Endothelial cell of hepatic sinusoid (primary cell): ENCODE data around the gene RAX.

Source experiments
- in situ Hi-C: cut with HindIII; loops from 2 replicates; pipeline ENCODE4 v1.10.0; 2017; ENCODE audit warnings: low sequenced_read_pairs

The RAX gene

GRCh38 chr18:59272891-59273758 lies at the start of gene RAX:
RAX (minus strand) TSS chr18:59273454; CDS start chr18:59273206, 248 bp downstream.
- in situ Hi-C loops = loop anchor here (5.0 kb wide), 1 partner anchor 99 kb away; no protein-coding TSS in a partner anchor

DNA sequence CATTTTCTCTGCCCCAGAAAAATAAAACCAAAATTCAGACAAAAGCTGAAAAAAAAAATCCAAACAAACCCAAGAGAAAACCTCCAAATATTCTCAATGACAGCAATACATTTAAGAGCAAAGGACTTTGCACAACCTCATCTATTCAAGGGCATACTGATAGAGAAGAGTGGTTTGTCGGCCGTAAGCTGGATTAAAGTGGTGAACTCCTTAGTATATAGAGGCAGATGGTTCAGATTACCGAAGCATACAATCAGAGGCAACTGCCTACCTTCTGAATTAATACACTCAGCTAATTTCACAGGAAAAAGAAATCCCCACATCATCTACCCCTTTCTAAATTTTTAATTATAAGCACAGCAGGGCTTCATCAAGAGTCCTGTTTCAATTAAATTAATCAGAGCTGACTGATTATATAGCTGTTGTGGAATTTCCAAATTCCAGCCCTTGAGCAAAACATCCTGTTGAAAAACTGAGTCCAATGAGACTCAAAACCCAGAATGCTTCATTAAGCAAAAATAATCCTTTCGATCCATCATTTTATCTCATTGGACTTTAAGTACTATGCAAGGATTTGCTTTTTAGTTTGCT lies 45.3 kb upstream of the RAX start, which contains the start of gene CPLX4:
Gene CPLX4 (minus strand): TSS at position 190 of the 591 bp plus-strand sequence. CDS start 187 bp downstream, at position 3.
- in situ Hi-C loops = no loop called here

- in situ Hi-C loops = no loop called here
Measured at GRCh38 chr18:59311631-59312030, 38.4 kb upstream of the RAX start.

- in situ Hi-C loops = no loop called here
Measured at GRCh38 chr18:59308938-59309260, 35.6 kb upstream of the RAX start.

DNA sequence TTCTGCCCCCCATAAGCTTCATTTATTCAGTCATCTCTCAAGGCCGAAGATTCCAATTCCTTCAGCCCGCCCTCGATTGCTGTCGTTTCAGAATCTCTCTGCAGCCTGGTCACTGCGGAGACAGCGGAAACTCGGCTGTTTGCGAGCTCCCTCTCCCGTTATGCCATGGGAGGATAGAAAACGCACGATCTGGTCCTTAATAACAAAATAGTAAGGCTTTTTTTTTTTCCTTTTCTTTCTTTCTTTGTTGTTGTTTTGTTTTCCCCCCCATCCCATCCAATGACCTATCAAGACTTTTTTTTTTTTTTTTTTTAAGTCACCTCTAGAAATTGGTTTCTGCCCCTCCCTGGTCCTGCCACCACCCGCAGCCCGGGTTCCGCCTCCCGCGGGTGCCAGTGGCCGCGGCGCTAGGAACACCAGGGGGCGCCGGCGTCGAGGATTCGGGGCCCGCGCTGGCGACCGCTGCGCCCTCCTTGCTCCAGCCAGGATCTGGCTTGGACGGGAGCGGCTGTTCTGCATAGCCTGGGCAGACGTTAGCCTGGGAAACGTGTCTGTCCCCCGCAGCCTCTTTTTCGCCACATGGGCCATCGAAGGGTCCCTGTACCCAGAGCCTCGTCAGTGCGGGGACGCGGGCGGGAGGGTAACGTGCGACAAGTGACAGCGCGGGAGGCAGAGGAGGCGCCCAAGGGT lies 35.1 kb upstream of the RAX start:
- in situ Hi-C loops = no loop called here

- in situ Hi-C loops = no loop called here
Measured at GRCh38 chr18:59306640-59307039, 33.4 kb upstream of the RAX start.

DNA sequence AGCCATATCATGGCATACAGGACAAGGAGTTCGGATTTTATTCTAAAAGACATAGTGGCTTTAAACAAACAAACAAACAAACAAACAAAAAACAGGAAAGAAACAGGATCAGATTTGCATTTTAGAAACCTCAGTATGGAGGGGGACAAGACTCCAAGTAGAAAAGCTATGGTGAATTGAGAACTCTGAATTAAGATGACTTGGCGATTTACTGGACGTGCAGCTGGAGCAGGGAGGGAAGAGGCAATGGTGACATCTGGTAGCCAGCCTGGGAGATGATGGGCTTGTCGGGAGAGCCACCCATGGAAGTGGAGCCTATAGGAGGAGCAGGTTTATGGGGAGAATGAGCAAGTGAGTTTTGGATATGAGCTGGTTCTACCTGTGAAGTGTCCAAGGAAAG lies 32.0 kb upstream of the RAX start:
- in situ Hi-C loops = no loop called here

GRCh38 chr18:59303656-59304195 lies 30.5 kb upstream of the RAX start:
- in situ Hi-C loops = no loop called here

DNA sequence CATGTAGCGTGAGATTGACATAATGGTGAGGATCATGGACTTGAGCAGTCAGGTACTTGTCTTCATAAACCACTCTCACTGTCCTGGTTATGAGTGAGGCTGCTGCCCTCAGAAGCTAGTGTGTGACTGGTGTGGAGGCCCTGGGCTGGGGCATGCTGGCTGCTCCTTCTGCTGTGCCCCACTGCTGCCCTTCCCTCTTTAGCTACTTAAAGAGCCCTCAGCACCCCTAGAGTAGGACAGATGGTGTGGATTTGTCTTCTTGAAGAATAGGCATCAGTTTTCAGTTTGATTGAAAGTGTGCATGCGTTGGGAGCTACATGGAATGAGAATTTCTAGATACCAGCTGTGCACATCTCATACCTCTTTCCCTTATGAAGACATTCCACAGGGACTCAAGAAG lies 29.8 kb upstream of the RAX start:
- in situ Hi-C loops = no loop called here

DNA sequence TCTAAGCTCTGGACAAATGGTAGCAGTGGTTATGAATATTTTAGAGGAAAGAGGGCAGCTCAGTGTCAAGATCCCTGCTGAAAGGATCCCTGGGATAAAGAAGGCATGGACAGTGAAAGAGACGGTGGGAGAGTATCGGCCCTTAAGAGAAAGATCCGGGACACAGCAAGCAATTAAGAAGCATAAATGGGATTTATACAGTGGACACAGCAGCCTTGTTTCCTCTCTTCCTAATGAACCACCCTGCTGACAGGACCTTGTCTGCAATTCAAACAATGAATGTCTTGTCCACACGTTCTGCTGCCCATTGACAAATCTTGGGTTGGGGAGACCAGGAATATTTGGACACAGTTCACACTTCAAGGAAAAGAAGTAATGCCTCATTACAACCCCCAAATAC lies 28.7 kb upstream of the RAX start:
- in situ Hi-C loops = no loop called here

DNA sequence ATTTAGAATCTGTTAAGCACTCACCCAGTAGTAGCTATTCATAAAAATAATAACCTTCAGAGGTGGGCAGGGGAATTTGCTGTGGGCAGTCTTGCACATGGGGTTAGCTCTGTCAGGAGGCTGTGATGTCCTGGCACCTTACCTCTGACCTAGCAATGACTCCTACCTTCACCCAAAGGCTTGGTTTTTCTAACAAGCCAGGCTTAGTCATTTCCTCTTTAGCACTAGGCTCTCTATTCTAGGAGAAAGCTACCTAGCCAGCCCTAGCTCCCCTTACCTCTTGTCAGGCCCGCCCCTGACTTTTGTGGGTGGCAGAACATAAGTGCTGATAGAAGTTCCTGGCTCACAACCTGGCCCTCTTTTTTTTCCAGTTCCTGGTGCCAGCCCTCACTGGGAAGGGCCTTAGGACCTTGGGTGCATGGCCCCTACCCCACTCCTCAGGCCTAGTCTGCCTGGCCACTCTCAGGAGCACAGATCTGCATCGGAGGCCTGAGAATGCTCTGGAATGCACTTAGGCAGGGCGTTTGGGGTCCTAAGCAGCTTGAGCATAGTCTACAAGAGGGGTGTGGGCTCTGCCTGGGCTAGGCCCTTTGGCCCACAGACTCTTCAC lies 27.5 kb upstream of the RAX start:
- in situ Hi-C loops = no loop called here

- in situ Hi-C loops = no loop called here
Measured at GRCh38 chr18:59298871-59299270, 25.6 kb upstream of the RAX start.

GRCh38 chr18:59293317-59293716 lies 20.1 kb upstream of the RAX start:
- in situ Hi-C loops = no loop called here

DNA sequence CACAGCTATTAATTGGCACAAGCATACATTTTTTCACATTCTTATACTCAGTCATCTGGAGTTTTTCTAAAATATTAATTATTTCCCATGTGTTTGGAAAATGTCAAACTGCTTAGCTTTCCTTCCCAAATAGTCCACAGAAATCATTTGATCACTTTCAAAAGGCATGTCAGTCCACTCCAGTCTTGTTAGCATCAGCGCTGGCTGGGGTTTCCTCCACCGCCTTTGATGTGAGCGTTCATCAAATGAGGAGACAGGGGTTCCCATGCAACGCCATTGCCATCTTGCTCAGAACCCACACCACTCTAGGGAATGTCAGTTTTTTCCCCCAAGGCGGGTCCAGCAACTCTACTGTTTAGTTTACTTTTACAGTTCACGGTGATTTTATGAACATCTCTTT lies 13.1 kb upstream of the RAX start:
- in situ Hi-C loops = no loop called here

GRCh38 chr18:59282341-59282740 lies 9.1 kb upstream of the RAX start:
- in situ Hi-C loops = no loop called here

GRCh38 chr18:59279722-59280121 lies 6.5 kb upstream of the RAX start:
- in situ Hi-C loops = no loop called here

DNA sequence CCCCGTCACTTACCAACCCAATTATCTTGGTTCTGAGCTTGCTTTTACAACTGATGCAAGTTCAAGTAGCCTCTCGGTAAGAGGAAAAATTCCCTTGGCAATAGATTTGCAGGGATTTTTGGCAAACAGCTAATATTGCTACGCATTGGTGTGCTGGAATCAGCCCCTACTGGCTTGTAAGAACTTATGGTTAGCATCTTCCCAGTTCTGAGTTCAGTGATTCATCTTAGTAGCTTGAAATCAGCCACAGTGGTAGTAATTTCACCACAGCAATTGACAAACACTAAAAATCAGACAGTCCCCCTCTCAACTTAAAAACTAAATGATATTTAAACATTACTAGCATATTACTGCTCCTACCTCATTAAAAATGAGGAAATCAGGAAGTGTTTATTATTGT lies 5.9 kb upstream of the RAX start:
- in situ Hi-C loops = no loop called here

DNA sequence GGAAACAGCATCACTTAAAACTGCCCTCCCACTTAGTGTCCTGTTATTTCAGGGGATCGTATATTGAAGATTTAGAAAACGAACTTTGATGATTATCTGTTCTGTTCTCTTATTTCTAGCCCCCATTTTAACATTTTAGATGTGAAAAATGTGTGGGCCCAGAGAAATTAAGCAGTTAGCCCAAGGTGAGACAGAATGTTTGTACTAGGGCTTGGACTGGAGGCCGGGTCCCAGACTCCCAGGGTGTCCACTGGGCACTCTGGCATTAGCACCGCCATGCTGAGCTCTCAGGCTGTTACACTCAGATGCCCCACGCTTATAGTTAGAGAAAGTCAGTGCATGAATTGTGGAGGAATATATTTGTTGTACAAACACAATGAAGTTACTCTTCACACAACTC lies 5.5 kb upstream of the RAX start:
- in situ Hi-C loops = no loop called here

DNA sequence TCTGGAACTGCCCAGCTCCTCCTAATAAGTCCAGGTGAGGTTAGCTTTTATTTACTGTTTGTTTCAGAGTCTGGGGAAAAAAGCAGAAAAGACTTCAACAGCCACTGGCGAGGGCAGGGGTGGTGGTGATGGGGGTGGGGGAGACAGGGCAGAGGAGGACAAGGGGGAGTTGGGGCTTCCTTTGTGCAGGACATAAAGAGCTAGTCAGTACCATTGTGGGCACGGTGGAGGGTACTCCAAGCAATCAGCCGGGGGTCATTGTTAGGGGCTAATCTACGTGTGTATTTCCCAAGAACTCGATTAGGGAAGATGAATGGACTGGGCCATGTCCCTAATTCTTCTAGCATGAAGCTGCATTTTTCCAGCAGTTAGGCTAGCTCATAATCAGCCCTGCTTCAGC lies 2.8 kb upstream of the RAX start:
- in situ Hi-C loops = no loop called here

DNA sequence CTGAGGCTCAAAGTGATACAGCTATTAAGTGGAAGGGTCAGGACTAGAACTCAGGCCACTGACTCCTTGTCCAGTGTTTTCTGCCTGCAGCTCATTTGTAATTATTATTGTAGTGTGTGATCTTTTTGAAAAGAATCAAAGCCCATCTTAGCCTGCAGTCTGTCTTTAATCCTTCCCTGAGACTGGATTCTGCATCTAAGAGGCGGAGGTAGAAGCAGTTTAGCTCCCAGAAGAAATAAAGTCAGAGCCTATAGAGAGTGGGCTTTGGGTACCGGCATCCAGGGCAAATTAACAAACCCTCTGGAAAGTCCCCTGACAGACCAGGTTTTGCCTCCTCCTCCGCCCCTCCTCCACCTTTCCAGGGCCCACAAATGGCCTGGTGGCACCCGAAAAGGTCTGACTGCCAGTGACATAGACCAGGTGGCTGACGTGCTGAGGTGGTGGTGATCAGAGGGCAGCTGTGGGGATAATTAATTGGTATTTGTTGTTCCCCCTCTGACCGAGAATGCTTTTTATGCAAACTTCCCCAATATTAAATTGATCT lies 2.2 kb upstream of the RAX start:
- in situ Hi-C loops = no loop called here

- in situ Hi-C loops = loop anchor here (5.0 kb wide), 1 partner anchor 98 kb away; no protein-coding TSS in a partner anchor
Measured at GRCh38 chr18:59274533-59274928, 1.3 kb upstream of the RAX start.
